WTC11 (cell line): ENCODE measurements around the gene SIRT3.

ENCODE experiments used
- CTCF ChIP-seq: fragments of 200-600 bp; IDR thresholded peaks from 2 replicates; pipeline ENCODE4 v1.8.0; 2022; ENCODE audit warnings: antibody characterized with exemption
- JUN ChIP-seq: sonication (generic); formaldehyde crosslinking; IDR thresholded peaks from 2 replicates; pipeline ENCODE4 v1.8.0; 2023; ENCODE audit warnings: mild to moderate bottlenecking, missing genetic modification reagents

GRCh38 chr11:253886-254270 is 17.7 kb upstream of the SIRT3 start:
- TF ChIP-seq CTCF (no peak), JUN (no peak)
